ENCODE data around the gene KCNT2.
"Not testable (repeated sequence)": the region's sequence is repeated elsewhere in the genome, so short reads cannot be mapped to it uniquely, and the experiment has no call there.

Gene KCNT2

DNA sequence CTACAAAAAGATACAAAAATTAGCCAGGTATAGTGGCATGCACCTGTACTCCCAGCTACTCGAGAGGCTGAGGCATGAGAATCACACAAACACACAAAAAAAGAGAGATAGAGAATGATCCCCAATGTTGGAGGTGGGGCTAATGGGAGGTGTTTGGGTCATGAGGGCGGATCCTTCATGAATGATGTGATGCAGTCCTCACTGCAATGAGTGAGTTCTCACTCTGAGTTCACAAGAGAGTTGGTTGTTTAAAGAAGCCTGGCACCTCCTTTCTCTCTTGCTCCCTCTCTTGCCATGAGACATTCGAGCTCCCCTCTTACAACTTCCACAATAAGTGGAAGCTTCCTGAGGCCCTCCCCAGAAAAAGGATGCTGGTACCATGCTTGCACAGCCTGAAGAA lies 17.3 kb downstream of the KCNT2 start:
- no peak for DNase-seq (ENCODE audit: low read depth in 2 of 3, low spot score in 2 of 3)

DNA sequence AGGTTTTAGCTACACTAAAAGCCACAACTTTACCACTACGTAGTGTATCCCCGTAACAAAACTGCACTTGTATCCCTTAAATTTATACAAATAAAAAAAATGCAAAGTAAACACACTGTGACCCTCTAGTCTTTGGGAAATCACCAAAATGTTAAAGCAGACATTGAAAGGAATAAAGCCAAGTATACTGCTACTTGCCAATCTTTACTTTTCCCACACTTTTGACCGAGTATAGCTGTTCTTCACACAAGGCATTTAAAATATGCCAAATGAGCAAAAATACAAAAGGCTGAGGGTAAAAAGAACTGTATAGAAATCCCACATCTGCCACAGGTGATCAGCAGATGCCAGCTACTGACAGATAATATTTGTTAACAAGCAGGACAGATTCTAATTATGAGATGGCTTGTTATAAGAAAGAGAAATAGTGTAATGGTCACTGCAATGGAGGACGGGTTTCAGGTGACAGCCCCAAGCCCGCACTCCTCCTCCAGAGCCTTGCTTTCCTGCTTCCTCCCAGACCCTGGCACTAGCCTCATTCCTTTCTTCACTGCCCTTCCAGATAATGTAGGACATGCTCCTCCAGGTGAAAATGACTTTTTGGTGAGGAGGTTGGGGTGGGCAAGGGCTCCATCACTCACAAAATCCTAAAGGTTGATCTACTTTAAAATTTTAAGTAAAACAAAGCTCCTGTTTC lies 18.1 kb downstream of the KCNT2 start:
- no peak for DNase-seq (ENCODE audit: low read depth in 2 of 3, low spot score in 2 of 3)

DNA sequence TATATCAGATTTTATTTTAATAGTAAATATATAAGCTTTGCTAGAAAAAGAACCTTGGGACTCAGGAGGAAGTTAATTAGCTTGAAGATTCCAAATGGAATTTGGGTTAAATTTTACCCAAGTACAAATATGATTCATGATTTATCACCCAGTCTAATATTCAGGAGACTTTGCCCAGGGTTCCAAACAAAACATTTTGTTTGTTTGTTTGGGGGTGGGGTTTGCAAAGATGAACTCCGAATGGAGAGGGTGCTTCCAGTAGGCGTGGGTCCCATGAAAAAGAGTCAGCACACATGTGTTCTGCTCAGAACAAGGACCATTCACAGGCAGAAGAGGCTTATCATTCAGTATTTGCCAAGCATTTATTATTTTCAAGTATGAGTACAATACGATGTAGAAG lies 23.5 kb downstream of the KCNT2 start:
- DNase-seq (ENCODE audit: low read depth in 2 of 3, low spot score in 2 of 3), result no peak

DNA sequence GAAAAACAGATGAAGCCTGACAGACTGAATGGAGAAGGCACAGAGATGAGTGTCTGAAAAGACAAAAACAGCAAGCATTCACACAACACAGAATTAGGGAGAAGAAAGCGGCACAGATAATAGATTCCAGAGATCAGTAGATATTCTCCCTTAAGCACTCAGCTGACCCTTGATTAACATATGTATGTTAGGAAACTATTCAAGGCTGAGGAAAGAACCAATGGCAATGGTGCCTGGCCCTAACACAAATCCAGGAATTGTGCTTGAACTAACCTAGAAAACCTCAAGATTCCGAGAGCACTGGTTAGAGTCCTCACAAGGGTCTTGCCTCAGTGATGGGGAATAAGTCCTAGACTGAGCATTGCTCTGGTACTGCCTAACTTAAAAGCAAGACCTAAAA lies 30.9 kb downstream of the KCNT2 start:
- no peak for DNase-seq (ENCODE audit: low read depth in 2 of 3, low spot score in 2 of 3)

DNA sequence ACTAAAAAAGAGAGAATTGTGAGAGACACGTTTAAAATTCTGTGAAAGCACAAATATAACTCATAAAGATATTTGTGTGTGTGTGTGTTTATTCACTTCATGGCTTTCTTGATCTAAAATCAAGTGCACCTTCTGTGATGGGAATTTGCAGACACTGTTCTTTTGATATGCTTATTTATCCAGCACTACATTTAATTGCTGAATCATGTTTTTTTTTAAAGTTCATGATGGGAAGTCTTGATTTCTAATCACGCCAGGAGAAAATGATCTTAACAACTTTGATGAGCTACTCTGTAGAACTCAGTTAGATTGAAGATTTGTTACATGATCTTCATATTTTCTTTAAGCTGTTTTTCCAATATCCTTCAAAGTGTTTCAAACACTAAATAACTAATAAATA lies 35.0 kb downstream of the KCNT2 start:
- DNase-seq (ENCODE audit: low read depth in 2 of 3, low spot score in 2 of 3), result no peak

DNA sequence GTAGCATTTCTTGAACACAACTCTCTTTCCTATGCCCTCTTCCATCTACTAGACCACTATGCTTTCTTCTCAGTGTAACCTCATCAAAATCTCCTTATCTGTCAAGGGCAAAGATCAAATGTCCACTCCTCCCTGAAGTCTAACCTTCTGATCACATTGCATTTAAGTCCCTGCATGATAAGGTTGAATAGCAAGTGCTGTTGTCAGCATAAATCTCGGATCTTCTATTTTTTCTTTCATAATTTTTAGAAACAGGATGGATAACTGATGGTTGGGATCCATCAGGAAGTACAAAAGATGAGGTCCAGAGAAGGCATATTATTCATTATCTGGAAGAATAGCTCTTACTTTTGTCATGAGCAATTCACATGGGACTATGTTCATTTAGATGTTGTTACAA lies 41.0 kb downstream of the KCNT2 start:
- no peak for DNase-seq (ENCODE audit: low read depth in 2 of 3, low spot score in 2 of 3)

DNA sequence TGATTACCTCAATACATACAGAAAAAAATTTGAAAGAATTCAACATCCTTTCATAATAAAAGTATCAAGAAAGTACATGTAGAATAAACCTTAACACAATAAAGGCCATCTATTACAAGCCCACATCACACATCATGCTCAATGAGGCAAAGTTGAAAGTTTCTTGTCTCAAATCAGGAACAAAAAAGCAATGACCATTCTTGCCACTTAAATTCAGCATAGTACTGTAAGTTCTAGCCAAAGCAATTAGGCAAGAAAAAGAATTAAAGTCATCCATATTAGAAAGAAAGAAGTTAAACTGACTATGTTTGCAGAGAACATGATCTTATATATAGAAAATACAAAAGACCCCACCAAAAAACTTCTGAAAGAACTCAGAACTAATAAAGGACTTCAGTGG lies 44.5 kb downstream of the KCNT2 start:
- no peak for DNase-seq (ENCODE audit: low read depth in 2 of 3, low spot score in 2 of 3)

DNA sequence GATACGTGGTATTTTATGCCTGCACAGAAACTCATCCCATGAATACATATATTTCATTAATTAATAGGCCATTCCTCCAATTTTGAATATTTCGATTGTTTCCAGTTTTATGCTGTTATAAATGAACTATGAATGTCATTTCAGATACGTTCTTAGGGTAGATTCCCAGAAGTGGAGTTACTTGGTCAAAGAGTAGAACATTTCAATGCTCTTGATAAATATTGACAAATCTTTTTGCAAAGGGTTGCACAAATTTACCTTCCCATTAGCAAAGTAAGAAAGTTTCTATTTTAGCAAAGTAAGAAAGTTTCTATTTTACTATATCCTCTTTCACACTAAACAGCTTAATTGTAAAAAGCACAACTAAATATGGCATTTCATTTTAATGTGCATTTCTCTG lies 48.9 kb downstream of the KCNT2 start:
- DNase-seq (ENCODE audit: low read depth in 2 of 3, low spot score in 2 of 3), result no peak

DNA sequence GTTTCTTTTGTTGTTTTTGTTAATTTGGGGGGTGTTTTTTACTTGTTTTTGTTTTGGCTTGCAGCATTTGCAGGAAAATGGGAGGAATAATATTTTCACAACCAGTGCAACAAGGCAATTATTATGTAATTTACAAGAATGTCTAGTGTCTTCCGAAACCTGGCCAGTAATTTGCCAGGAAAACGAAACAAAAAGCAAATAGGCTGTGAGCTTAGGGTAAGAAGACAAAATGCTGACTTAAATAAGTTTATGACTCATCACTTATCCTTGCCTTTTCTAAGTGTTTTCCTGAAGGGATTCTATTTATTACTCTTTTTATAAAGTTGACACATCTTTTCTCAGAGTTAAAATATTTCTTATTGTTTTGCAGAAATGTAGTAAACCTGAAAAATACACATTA lies 49.8 kb downstream of the KCNT2 start:
- no peak for DNase-seq (ENCODE audit: low read depth in 2 of 3, low spot score in 2 of 3)

DNA sequence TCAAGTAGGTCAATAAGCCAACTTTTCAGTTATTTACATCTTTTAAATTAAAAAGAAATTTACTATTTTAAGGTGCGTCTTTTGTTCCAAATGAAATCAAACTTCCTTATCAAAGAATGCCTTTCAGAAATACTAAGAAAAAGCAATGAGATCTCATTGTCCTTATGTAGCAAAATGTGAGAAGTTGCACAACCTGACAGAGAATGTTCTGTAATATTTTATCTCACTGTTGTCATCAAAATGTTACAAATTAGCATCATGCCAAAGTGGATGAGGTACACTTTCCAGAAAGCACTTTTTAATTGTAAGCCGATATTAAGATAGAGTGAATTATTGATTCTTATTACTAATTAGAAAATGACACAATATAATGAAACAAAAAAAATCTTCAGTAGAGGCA lies 50.4 kb downstream of the KCNT2 start:
- no peak for DNase-seq (ENCODE audit: low read depth in 2 of 3, low spot score in 2 of 3)

DNA sequence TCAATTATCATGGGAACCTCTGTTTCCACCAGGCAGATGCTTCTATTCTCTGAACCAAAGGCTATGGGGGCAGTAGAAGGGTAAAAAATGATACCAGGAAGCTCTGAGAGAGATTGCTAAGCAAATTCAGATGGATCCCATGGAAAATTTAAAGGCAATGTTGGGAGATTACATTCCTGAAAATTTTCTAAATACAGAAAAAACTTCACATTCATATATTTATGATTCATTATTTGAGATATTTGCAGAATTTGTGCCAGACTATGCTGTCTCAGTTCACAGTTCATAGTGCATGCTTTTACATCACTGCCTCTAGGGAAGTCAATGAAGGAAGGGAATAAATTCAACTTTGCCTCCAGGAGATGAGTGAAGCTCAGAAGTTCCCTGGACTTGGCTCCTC lies 57.5 kb downstream of the KCNT2 start:
- no peak for DNase-seq (ENCODE audit: low read depth in 2 of 3, low spot score in 2 of 3)

DNA sequence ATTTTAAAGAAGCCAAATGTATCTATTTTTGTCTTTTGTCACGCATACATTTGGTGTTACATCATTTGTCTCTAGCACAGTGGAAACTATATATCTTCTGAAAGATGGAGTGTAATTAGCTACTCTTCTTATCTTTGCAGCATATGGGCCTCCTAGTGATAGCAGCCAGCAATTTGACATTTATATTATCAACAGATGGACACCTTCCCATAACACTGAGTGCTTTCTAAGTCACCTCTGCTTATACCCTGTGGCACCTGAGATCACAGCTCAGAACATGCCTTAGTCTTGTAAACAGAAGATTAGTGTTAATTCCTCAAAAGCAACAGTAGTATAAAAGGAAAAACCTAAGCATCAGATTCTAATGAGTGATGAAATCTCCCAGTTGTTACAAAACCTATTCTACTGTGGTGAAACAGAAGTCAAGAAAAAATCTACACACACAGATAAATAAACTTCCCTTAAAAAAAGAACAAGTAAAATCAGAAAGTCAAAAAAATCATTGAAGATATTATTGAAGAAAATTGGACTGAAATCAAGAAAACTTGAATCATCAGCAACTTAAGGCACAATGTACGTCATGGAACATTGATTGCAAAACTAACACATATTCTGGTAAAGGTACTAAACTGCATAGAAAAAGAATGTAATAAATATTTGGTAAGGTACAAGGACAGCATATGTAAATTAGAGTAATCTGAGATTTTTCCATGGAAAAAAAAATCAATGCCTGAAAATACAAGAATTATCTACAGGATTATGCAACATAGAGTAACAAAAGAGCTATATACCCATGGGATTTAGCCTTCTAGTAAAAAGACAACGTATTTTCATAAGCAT lies 61.7 kb downstream of the KCNT2 start:
- DNase-seq (ENCODE audit: low read depth in 2 of 3, low spot score in 2 of 3), result no peak

DNA sequence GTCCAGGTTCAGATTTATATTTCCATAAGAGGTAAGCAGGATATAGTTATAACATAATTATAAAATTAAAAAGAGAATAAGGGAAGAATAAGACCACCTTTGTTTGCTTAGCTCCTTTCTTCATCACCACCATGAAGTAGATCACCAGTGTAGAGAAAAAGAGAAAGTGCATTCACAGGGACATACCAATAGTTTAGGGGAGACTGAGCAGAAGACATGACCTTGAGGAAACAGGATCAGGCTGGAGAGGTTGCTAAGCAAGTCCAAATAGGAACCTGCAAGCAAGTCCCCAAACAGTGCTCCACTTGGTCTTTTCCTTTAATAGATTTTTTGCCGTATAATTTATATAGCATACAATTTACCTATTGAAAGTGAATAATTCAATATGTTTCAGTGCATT lies 63.0 kb downstream of the KCNT2 start:
- DNase-seq (ENCODE audit: low read depth in 2 of 3, low spot score in 2 of 3), result no peak

DNA sequence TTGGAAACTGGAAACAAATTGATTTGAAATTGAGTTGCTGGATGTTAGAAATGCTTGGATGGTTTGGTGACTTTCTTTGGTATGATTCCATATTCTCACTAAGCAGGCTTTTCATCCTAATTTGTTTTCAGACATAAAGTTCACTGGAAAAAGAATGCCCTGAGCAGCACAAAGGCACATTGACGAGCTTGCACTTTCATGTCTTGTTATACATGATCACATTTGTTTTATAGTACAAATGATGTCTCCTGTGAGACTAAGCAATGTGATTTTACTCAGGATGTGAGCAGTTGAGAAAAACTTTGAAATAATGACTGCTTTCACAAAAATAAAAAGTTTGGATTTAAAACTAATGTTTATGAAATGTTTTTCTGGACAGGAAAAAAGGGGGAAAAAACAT lies 63.6 kb downstream of the KCNT2 start:
- no peak for DNase-seq (ENCODE audit: low read depth in 2 of 3, low spot score in 2 of 3)

DNA sequence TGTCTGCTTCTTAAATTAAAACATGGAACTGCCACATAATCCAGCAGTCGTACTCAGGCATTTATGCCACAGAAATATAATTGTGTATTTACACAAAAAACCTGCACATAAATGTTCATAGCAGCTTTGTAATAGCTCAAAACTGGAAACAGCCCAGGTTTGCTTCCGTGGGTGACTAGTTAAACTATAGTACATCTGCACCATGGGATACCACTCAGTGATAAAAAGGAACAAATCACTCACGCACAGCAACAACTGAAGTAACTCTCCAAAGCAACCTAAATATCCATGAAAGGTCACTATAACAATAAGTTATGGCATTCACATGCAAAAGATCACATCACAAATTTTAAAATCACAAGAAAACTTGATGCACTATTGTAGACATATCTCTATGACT lies 64.4 kb downstream of the KCNT2 start:
- no peak for DNase-seq (ENCODE audit: low read depth in 2 of 3, low spot score in 2 of 3)

DNA sequence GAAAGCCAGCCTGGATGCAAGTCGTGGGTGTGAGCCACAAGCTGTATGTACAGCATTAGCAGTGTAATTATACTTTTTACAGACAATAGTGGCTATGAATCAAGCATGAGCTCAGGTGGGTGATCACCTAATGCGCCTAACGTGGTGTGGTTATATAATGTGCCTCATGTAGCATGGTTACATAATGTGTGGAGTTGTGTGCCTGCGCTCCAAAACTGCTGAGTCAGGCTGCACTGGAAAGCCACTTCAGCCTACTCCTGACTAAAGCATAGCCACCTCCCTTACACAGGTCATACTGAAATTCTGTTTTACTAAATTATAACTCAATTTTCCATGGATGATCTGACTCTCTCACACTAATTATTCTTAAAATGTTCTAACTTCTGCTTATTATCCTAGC lies 69.8 kb downstream of the KCNT2 start:
- DNase-seq (ENCODE audit: low read depth in 2 of 3, low spot score in 2 of 3), result no peak

DNA sequence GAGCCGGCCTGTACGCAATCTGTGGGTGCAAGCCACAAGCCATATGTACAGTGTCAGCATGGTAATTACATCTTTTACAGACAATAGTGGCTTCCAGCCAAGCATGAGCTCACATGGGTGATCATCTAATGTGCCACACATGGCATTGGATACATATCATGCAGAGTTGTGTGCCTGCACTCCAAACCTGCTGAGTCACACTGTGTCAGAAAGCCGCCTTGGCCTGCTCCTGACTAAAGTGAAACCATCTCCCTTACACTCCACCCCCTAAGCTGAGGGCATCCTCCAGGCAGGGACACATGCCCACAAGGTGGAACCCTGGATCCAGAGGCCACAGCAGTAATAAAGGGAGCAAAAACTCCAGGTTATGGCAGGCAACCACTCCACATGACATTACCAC lies 72.5 kb downstream of the KCNT2 start:
- DNase-seq (ENCODE audit: low read depth in 2 of 3, low spot score in 2 of 3), result no peak

DNA sequence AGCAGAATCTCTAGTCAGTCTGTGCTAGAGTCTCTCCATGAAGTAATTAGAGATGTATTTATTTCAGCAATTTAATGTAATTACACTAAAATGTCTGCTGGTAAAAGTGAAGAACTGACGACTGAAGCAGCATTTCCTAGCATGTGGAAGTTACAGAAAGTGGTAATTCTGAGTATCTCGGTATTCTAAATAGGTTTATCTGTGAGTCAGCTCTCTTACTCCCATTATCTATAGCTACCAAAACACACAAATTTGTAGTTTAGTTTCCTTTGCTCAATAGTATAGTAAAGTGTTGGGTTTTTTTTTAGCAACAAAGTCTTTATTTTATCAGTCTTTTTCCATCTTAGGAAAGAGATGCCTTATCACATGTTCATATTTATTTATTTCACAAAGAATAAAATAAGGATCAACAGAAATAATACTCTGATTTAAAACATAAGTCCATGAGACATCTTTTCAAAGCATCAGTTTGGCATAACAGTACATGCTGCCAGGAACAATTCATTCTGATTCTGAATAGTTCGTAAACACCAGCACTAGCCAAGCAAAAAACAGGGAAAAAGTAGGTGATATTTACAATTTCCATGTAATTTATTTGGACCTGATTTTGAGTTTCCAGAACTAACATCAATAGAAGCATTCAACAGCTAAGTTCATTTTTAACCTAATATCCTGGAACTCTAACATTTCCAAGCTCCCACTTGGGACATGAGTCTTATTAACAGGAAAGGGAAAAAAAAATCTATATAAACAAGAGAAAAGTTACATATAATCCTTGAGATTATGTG lies 76.3 kb downstream of the KCNT2 start:
- DNase-seq (ENCODE audit: low read depth in 2 of 3, low spot score in 2 of 3), result no peak

DNA sequence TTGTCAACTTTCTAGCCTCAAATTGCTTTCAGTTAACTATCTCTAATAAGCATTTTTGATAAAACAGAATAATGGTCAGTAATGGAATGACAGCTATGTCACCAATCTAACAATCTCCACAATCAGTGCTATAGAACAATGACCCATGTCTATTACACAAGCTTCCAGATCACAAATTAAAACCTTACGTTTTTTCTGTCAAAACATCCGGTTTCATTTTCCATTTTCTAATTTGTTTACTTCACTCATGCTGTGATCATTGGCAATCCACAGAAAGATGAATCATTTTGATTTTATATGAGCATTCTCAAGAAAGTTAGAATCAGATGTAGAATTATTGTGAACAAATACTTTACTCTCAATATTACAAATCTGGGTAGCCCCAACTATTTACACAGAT lies 80.3 kb downstream of the KCNT2 start:
- DNase-seq (ENCODE audit: low read depth in 2 of 3, low spot score in 2 of 3), result no peak

DNA sequence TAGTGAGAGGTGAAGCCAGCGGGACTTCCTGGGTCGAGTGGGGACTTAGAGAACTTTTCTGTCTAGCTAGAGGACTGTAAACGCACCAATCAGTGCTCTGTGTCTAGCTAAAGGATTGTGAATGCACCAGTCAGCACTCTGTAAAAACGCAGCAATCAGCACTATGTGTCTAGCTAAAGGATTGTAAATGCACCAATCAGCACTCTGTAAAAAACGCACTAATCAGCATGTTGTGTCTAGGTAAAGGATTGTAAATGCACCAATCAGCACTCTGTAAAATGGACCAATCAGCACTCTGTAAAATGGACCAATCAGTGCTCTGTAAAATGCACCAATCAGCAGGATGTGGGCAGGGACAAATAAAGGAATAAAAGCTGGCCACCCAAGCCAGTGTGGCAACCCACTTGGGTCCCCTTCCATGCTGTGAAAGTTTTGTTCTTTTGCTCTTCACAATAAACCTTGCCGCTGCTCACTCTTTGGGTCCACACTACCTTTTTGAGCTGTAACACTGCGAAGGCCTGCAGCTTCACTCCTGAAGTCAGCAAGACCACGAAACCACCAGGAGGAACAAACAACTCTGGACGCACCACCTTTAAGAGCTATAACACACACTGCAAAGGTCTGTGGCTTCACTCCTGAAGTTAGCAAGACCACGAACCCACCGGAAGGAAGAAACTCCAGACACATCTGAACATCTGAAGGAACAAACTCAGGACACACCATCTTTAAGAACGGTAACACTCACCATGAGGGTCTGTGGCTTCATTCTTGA lies 85.5 kb downstream of the KCNT2 start:
- DNase-seq (ENCODE audit: low read depth in 2 of 3, low spot score in 2 of 3), result not testable (repeated sequence)

DNA sequence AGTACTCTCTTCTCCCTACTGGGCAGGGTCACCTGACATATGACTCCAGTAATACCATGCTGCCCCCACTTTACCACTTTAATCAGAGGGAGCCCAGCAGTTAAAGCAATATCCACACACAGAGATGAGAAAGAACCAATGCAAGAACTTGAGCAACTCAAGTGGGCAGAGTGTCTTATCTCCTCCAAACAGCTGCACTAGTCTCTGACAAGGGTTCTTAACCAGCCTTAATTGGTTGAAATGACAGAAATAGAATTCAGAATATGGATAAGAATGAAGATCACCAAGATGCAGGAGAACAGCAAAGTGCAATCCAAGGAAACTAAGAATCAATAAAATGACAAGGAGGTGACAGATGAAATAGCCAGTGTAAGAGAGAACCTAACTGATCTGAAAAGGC lies 91.0 kb downstream of the KCNT2 start:
- no peak for DNase-seq (ENCODE audit: low read depth in 2 of 3, low spot score in 2 of 3)
